Measurements from ENCODE around the gene EFCAB6. TPM values are rescaled to one million over a fixed set of nuclear protein-coding genes. Genes with fewer than 3 reads are reported as not detected.

The EFCAB6 gene
- polyA plus RNA-seq, 2 of the 4 experiments (the other 2 are of a cell fraction), result 0.46 to 1.2 TPM

DNA sequence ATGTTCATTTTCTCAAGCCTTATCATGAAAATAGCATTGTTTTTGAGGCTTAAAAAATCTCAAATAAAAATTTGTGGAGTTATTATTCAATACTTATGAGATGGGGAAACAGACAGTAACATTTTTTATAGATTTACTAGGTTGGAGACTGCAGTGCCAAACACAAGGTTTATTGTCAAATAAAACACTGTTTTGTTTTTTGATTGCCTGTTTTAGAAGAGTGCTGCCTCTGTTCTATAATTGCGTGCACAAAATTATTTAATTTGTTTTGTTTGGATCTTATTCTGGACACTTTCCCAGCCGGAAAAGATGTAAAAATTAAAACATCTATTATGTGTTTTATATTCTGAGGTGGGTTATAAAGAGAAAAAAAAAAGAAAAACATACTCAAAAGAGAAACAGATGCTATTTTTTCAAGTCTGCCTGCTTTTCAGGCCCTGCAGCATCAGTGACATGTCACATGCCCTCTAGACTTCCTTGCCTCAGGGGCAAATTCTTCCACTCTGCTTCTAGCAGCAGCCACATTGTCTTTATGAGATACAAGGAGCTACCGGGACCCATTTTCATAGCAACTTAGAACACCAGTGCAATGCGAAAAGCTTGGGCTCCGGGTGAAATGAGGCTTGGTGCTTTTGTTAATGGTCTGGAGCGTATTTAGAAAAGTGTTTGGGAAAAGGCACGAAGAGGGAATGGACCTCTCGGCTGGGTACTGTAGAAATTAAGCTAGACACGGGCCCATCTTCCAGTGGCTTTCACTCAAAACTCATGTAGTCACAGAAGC lies 77.5 kb downstream of the EFCAB6 start (continued):
- TF ChIP-seq ZC3H11A (IDR thresholded peaks at IDR 0.05) (no peak), JUNB (IDR thresholded peaks at IDR 0.05) (no peak), MAZ (IDR thresholded peaks at IDR 0.05; ENCODE audit: borderline replicate concordance, low read depth, low read length) (no peak), BHLHE40 (IDR thresholded peaks at IDR 0.05; ENCODE audit: low read depth, low read length) (no peak), SMC3 (IDR thresholded peaks at IDR 0.05) (no peak), FOXS1 (CRISPR knock-in tag; IDR thresholded peaks at IDR 0.05) (no peak)

DNA sequence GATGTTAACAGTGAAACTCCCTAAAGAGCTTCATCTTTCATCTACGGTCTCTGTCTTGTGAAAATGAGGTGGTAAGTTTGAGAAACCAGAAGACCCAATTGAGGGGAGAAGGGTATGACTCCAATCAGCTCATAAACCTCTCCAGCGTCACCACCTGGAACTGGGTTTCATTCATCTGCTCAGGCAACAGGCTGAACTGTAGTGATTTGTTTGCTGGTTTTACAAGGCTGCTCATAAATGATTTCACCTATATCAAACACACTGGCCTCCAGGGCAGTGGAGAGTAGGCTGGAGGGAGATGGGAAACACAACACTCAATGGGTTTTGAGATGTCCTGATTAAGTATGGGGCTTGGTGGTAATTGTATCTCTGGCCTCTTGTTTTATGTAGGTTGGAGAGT lies 79.0 kb downstream of the EFCAB6 start:
- Histone ChIP-seq H3K4me3 (no peak overlapping the region), H3K4me1 (no peaks in the 10 kb centered on the region), H3K4me2 (no peak overlapping the region), H3K9me3 (no peaks in the 10 kb centered on the region), H3K27ac (no peak overlapping the region)
- DNase-seq (ENCODE audit: low read depth in 1 of 2, low spot score in 1 of 2) (no peak), ATAC-seq (no peak), FAIRE-seq (no peak)
- WGBS (ENCODE audit: missing lambda C conversion rate), result 75% methylated on average over 2 of the region's 2 CpGs
- TF ChIP-seq, protein P1, sequence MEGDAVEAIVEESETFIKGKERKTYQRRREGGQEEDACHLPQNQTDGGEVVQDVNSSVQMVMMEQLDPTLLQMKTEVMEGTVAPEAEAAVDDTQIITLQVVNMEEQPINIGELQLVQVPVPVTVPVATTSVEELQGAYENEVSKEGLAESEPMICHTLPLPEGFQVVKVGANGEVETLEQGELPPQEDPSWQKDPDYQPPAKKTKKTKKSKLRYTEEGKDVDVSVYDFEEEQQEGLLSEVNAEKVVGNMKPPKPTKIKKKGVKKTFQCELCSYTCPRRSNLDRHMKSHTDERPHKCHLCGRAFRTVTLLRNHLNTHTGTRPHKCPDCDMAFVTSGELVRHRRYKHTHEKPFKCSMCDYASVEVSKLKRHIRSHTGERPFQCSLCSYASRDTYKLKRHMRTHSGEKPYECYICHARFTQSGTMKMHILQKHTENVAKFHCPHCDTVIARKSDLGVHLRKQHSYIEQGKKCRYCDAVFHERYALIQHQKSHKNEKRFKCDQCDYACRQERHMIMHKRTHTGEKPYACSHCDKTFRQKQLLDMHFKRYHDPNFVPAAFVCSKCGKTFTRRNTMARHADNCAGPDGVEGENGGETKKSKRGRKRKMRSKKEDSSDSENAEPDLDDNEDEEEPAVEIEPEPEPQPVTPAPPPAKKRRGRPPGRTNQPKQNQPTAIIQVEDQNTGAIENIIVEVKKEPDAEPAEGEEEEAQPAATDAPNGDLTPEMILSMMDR (IDR thresholded peaks at IDR 0.05), result no peak
- TF ChIP-seq MAZ (IDR thresholded peaks at IDR 0.05; ENCODE audit: borderline replicate concordance, low read depth, low read length) (no peak), EHMT2 (IDR thresholded peaks at IDR 0.05; ENCODE audit: low read depth) (no peak), MYC (IDR thresholded peaks at IDR 0.05; ENCODE audit: borderline replicate concordance, low read length) (no peak), TP53 (CRISPR knock-in tag; IDR thresholded peaks at IDR 0.05) (no peak), FOXS1 (CRISPR knock-in tag; IDR thresholded peaks at IDR 0.05) (no peak), MAX (IDR thresholded peaks at IDR 0.05) (no peak), GATA3 (IDR thresholded peaks at IDR 0.05; ENCODE audit: borderline replicate concordance) (no peak), PBX3 (IDR thresholded peaks at IDR 0.05) (no peak), BHLHE40 (IDR thresholded peaks at IDR 0.05; ENCODE audit: low read depth, low read length) (no peak), RNF2 (IDR thresholded peaks at IDR 0.05; ENCODE audit: borderline replicate concordance, low read depth) (no peak), ELK1 (IDR thresholded peaks at IDR 0.05; ENCODE audit: low read depth, low read length) (no peak), HDAC2 (IDR thresholded peaks at IDR 0.05) (no peak), ZC3H11A (IDR thresholded peaks at IDR 0.05) (no peak), HOXB13 (CRISPR knock-in tag; IDR thresholded peaks at IDR 0.05; ENCODE audit: low read depth) (no peak), SMC3 (IDR thresholded peaks at IDR 0.05) (no peak), POLR2A (IDR thresholded peaks at IDR 0.05; ENCODE audit: low read length) (no peak), E2F6 (IDR thresholded peaks at IDR 0.05; ENCODE audit: borderline replicate concordance, low read depth) (no peak)
- TF ChIP-seq, protein P2, sequence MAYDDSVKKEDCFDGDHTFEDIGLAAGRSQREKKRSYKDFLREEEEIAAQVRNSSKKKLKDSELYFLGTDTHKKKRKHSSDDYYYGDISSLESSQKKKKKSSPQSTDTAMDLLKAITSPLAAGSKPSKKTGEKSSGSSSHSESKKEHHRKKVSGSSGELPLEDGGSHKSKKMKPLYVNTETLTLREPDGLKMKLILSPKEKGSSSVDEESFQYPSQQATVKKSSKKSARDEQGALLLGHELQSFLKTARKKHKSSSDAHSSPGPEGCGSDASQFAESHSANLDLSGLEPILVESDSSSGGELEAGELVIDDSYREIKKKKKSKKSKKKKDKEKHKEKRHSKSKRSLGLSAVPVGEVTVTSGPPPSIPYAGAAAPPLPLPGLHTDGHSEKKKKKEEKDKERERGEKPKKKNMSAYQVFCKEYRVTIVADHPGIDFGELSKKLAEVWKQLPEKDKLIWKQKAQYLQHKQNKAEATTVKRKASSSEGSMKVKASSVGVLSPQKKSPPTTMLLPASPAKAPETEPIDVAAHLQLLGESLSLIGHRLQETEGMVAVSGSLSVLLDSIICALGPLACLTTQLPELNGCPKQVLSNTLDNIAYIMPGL (CRISPR knock-in tag; IDR thresholded peaks at IDR 0.05; ENCODE audit: borderline replicate concordance), result no peak
- CTCF ChIA-PET, result interaction anchor here (1.4 kb wide), 1 partner anchor 10 kb away, joined by 3 read pairs; no protein-coding TSS in a partner anchor
- POLR2A ChIA-PET, result no interaction called here
